ENCODE measurements around the gene ATP4B.

The ATP4B gene

GRCh38 chr13:113667771-113668490 lies 9.9 kb upstream of the ATP4B start:
- no peak for DNase-seq (ENCODE audit: insufficient read length, low spot score)
- no peak for TF ChIP-seq TAF1 (IDR thresholded peaks at IDR 0.05; ENCODE audit: low read depth, low read length)
- TF ChIP-seq SPI1 (IDR thresholded peaks at IDR 0.05; ENCODE audit: low read depth, low read length), result no peak
- TF ChIP-seq POLR2AphosphoS5 (IDR thresholded peaks at IDR 0.05; ENCODE audit: low read depth, low read length), result no peak
- TF ChIP-seq POLR2A (IDR thresholded peaks at IDR 0.05; ENCODE audit: low read depth, low read length), result no peak
- TF ChIP-seq PAX5 (IDR thresholded peaks at IDR 0.05; ENCODE audit: insufficient read depth, low read length, severe bottlenecking), result no peak
- TF ChIP-seq POU2F2 (IDR thresholded peaks at IDR 0.05; ENCODE audit: low read depth, low read length), result no peak
- no peak for FAIRE-seq

GRCh38 chr13:113666951-113667701 lies 9.1 kb upstream of the ATP4B start, which contains the start of gene GRK1:
Gene GRK1, plus strand, starts transcription at chr13:113667219. Its CDS starts 168 bp downstream, at chr13:113667387.
- TF ChIP-seq POU2F2 (IDR thresholded peaks at IDR 0.05; ENCODE audit: low read depth, low read length) (no peak), TAF1 (IDR thresholded peaks at IDR 0.05; ENCODE audit: low read depth, low read length) (no peak), SPI1 (IDR thresholded peaks at IDR 0.05; ENCODE audit: low read depth, low read length) (no peak), PAX5 (IDR thresholded peaks at IDR 0.05; ENCODE audit: insufficient read depth, low read length, severe bottlenecking) (no peak), POLR2A (IDR thresholded peaks at IDR 0.05; ENCODE audit: low read depth, low read length) (no peak), POLR2AphosphoS5 (IDR thresholded peaks at IDR 0.05; ENCODE audit: low read depth, low read length) (no peak)
- FAIRE-seq (no peak), DNase-seq (ENCODE audit: insufficient read length, low spot score) (no peak)

GRCh38 chr13:113666329-113666670 lies 8.3 kb upstream of the ATP4B start:
- no peak for TF ChIP-seq POLR2A (IDR thresholded peaks at IDR 0.05; ENCODE audit: low read depth, low read length)
- FAIRE-seq (no peak), DNase-seq (ENCODE audit: insufficient read length, low spot score) (no peak)

- FAIRE-seq (no peak), DNase-seq (ENCODE audit: insufficient read length, low spot score) (no peak)
- no peak for TF ChIP-seq SPI1 (IDR thresholded peaks at IDR 0.05; ENCODE audit: low read depth, low read length)
- no peak for TF ChIP-seq POU2F2 (IDR thresholded peaks at IDR 0.05; ENCODE audit: low read depth, low read length)
- TF ChIP-seq POLR2AphosphoS5 (IDR thresholded peaks at IDR 0.05; ENCODE audit: low read depth, low read length), result no peak
- no peak for TF ChIP-seq PAX5 (IDR thresholded peaks at IDR 0.05; ENCODE audit: insufficient read depth, low read length, severe bottlenecking)
- no peak for TF ChIP-seq POLR2A (IDR thresholded peaks at IDR 0.05; ENCODE audit: low read depth, low read length)
- no peak for TF ChIP-seq TAF1 (IDR thresholded peaks at IDR 0.05; ENCODE audit: low read depth, low read length)
Observed at GRCh38 chr13:113665597-113666328, 7.8 kb upstream of the ATP4B start.

- FAIRE-seq (no peak), DNase-seq (ENCODE audit: insufficient read length, low spot score) (no peak)
- TF ChIP-seq SPI1 (IDR thresholded peaks at IDR 0.05; ENCODE audit: low read depth, low read length) (no peak), PAX5 (IDR thresholded peaks at IDR 0.05; ENCODE audit: insufficient read depth, low read length, severe bottlenecking) (no peak), POU2F2 (IDR thresholded peaks at IDR 0.05; ENCODE audit: low read depth, low read length) (no peak), POLR2AphosphoS5 (IDR thresholded peaks at IDR 0.05; ENCODE audit: low read depth, low read length) (no peak), POLR2A (IDR thresholded peaks at IDR 0.05; ENCODE audit: low read depth, low read length) (no peak), TAF1 (IDR thresholded peaks at IDR 0.05; ENCODE audit: low read depth, low read length) (no peak)
Observed at GRCh38 chr13:113664751-113665596, 7.0 kb upstream of the ATP4B start.

- FAIRE-seq (no peak), DNase-seq (ENCODE audit: insufficient read length, low spot score) (no peak)
- TF ChIP-seq POU2F2 (IDR thresholded peaks at IDR 0.05; ENCODE audit: low read depth, low read length) (no peak), SPI1 (IDR thresholded peaks at IDR 0.05; ENCODE audit: low read depth, low read length) (no peak), POLR2A (IDR thresholded peaks at IDR 0.05; ENCODE audit: low read depth, low read length) (no peak), PAX5 (IDR thresholded peaks at IDR 0.05; ENCODE audit: insufficient read depth, low read length, severe bottlenecking) (no peak), POLR2AphosphoS5 (IDR thresholded peaks at IDR 0.05; ENCODE audit: low read depth, low read length) (no peak), TAF1 (IDR thresholded peaks at IDR 0.05; ENCODE audit: low read depth, low read length) (no peak)
Observed at GRCh38 chr13:113663934-113664333, 5.9 kb upstream of the ATP4B start.

- no peak for DNase-seq (ENCODE audit: insufficient read length, low spot score)
- no peak for FAIRE-seq
- TF ChIP-seq PAX5 (IDR thresholded peaks at IDR 0.05; ENCODE audit: insufficient read depth, low read length, severe bottlenecking) (no peak), POU2F2 (IDR thresholded peaks at IDR 0.05; ENCODE audit: low read depth, low read length) (no peak), POLR2AphosphoS5 (IDR thresholded peaks at IDR 0.05; ENCODE audit: low read depth, low read length) (no peak), POLR2A (IDR thresholded peaks at IDR 0.05; ENCODE audit: low read depth, low read length) (no peak)
Observed at GRCh38 chr13:113661509-113661908, 3.5 kb upstream of the ATP4B start.

GRCh38 chr13:113660066-113660465 lies 2.1 kb upstream of the ATP4B start:
- DNase-seq (ENCODE audit: insufficient read length, low spot score) (no peak), FAIRE-seq (no peak)
- TF ChIP-seq PAX5 (IDR thresholded peaks at IDR 0.05; ENCODE audit: insufficient read depth, low read length, severe bottlenecking) (no peak), SPI1 (IDR thresholded peaks at IDR 0.05; ENCODE audit: low read depth, low read length) (no peak), TAF1 (IDR thresholded peaks at IDR 0.05; ENCODE audit: low read depth, low read length) (no peak), POU2F2 (IDR thresholded peaks at IDR 0.05; ENCODE audit: low read depth, low read length) (no peak), POLR2A (IDR thresholded peaks at IDR 0.05; ENCODE audit: low read depth, low read length) (no peak), POLR2AphosphoS5 (IDR thresholded peaks at IDR 0.05; ENCODE audit: low read depth, low read length) (no peak)

Data from GM12891 (cell line).